CD4-positive, CD25-positive, alpha-beta regulatory T cell (primary cell): ENCODE measurements around the gene PLA2G4E. TPM values are rescaled to one million over a fixed set of nuclear protein-coding genes. Genes with fewer than 3 reads are reported as not detected.

Source experiments
- ATAC-seq, 2 donors: fragments of 150-1000 bp; cut with Tn5 transposase; one replicate each; pipeline ENCODE4 v1.10.0; 2021; ENCODE audit warnings: low read depth in 2 of 2, moderate number of reproducible peaks in 2 of 2, moderate library complexity in 1 of 2
- DNase-seq, 3 donors: peaks; one replicate each; pipeline versions ENCODE4 v3.0.0 to v3.0.0-alpha.2; 2012 to 2022; ENCODE audit warnings: mixed read lengths in 1 of 3
- H3K27ac ChIP-seq: one replicate; pipeline ENCODE4 v1.7.0; 2013; ENCODE audit warnings: mild to moderate bottlenecking, low read length; ENCODE audit not compliant: insufficient read depth, poor library complexity, severe bottlenecking
- H3K27me3 ChIP-seq: one replicate; pipeline ENCODE4 v1.7.0; 2013; ENCODE audit warnings: low read length; ENCODE audit not compliant: control insufficient read depth, insufficient read depth
- H3K36me3 ChIP-seq: one replicate; pipeline ENCODE4 v1.7.0; 2013; ENCODE audit warnings: mild to moderate bottlenecking, low read length, moderate library complexity; ENCODE audit not compliant: control insufficient read depth, insufficient read depth
- H3K4me1 ChIP-seq: 2 replicates; pipeline ENCODE4 v1.7.0; 2013; ENCODE audit warnings: mild to moderate bottlenecking, low read length; ENCODE audit not compliant: insufficient read depth, control insufficient read depth, poor library complexity, severe bottlenecking
- H3K4me3 ChIP-seq: one replicate; pipeline ENCODE4 v1.7.0; 2013; ENCODE audit warnings: low read depth, mild to moderate bottlenecking, low read length, moderate library complexity
- H3K9me3 ChIP-seq, 2 experiments: 1 replicate in 1 of 2; 2 replicates in 1 of 2; pipeline ENCODE4 v1.7.0; 2013; ENCODE audit warnings: low read length in 2 of 2, mild to moderate bottlenecking in 1 of 2, moderate library complexity in 1 of 2; ENCODE audit not compliant: control insufficient read depth in 2 of 2
- H3K27ac Mint-ChIP-seq, 3 donors: one replicate each; pipeline ENCODE4 v1.8.0; 2020 to 2022; ENCODE audit warnings: mild to moderate bottlenecking in 3 of 3, mixed read lengths in 3 of 3, moderate library complexity in 2 of 3
- H3K27me3 Mint-ChIP-seq: one replicate; pipeline ENCODE4 v1.8.0; 2022; ENCODE audit warnings: mild to moderate bottlenecking, mixed read lengths
- H3K36me3 Mint-ChIP-seq: one replicate; pipeline ENCODE4 v1.8.0; 2020; ENCODE audit warnings: mixed read lengths
- H3K4me1 Mint-ChIP-seq, 4 donors: one replicate each; pipeline ENCODE4 v1.8.0; 2020 to 2022; ENCODE audit warnings: mixed read lengths in 4 of 4, mild to moderate bottlenecking in 1 of 4
- H3K4me3 Mint-ChIP-seq, 4 donors: one replicate each; pipeline ENCODE4 v1.8.0; 2020 to 2022; ENCODE audit warnings: mild to moderate bottlenecking in 4 of 4, mixed read lengths in 4 of 4, moderate library complexity in 3 of 4
- H3K9me3 Mint-ChIP-seq, 7 donors: one replicate each; pipeline ENCODE4 v1.8.0; 2020 to 2022; ENCODE audit warnings: mixed read lengths in 7 of 7, mild to moderate bottlenecking in 3 of 7, moderate library complexity in 2 of 7
- polyA plus RNA-seq, 4 donors: library from polyadenylated mRNA; unstranded; fragments of 300-500 nt; fragmentation: Illumina TruSeq; gene quantifications; one replicate each; pipeline ENCODE4 v1.2.3, GENCODE V29; 2021
- total RNA-seq: library from RNA; stranded (reverse); gene quantifications from one replicate; pipeline ENCODE4 v1.2.3, GENCODE V29; 2022

The PLA2G4E gene
- total and polyA plus RNA-seq, 5 donors from 2014 or later: not detected

GRCh38 chr15:41988896-41989572, 31.8 kb downstream of the PLA2G4E start:
- DNase-seq: no peak

GRCh38 chr15:41987925-41988275, 32.9 kb downstream of the PLA2G4E start:
- no peaks in the 10 kb centered on the region for H3K36me3 Mint-ChIP-seq
- ATAC-seq: no peak
- H3K9me3 Mint-ChIP-seq: no peaks in the 10 kb centered on the region

More at GRCh38 chr15:41988896-41989572, 31.8 kb downstream of the PLA2G4E start:
- Histone ChIP-seq H3K9me3 (no peaks in the 10 kb centered on the region), H3K27ac (no peak overlapping the region), H3K4me1 (no peaks in the 10 kb centered on the region), H3K36me3 (no peaks in the 10 kb centered on the region), H3K4me3 (no peak overlapping the region), H3K27me3 (no peaks in the 10 kb centered on the region)
- Mint-ChIP-seq H3K36me3 (no peaks in the 10 kb centered on the region), H3K9me3 (no peaks in the 10 kb centered on the region), H3K27ac (peak overlapping the region in 1 of 3 donors; percentile 18), H3K4me3 (no peak overlapping the region), H3K4me1 (no peaks in the 10 kb centered on the region), H3K27me3 (peaks cover 17% of the 10 kb centered on the region)
- ATAC-seq: no peak

GRCh38 chr15:41987246-41987924, 33.5 kb downstream of the PLA2G4E start:
- Histone ChIP-seq H3K9me3 (no peaks in the 10 kb centered on the region), H3K27me3 (no peaks in the 10 kb centered on the region), H3K27ac (no peak overlapping the region), H3K36me3 (no peaks in the 10 kb centered on the region), H3K4me3 (no peak overlapping the region), H3K4me1 (no peaks in the 10 kb centered on the region)
- peaks cover 19% of the 10 kb centered on the region for H3K27me3 Mint-ChIP-seq
- ATAC-seq (no peak), DNase-seq (no peak)
- no peak overlapping the region for H3K4me3 Mint-ChIP-seq
- no peaks in the 10 kb centered on the region for H3K9me3 Mint-ChIP-seq
- H3K4me1 Mint-ChIP-seq: no peaks in the 10 kb centered on the region
- no peak overlapping the region for H3K27ac Mint-ChIP-seq
- no peaks in the 10 kb centered on the region for H3K36me3 Mint-ChIP-seq

More at GRCh38 chr15:41987925-41988275, 32.9 kb downstream of the PLA2G4E start:
- Histone ChIP-seq H3K27me3 (no peaks in the 10 kb centered on the region), H3K36me3 (no peaks in the 10 kb centered on the region), H3K9me3 (no peaks in the 10 kb centered on the region), H3K27ac (no peak overlapping the region), H3K4me1 (no peaks in the 10 kb centered on the region), H3K4me3 (no peak overlapping the region)
- no peak overlapping the region for H3K4me3 Mint-ChIP-seq
- no peak overlapping the region for H3K27ac Mint-ChIP-seq
- no peak for DNase-seq
- H3K4me1 Mint-ChIP-seq: no peaks in the 10 kb centered on the region
- peaks cover 19% of the 10 kb centered on the region for H3K27me3 Mint-ChIP-seq

- Mint-ChIP-seq H3K36me3 (no peaks in the 10 kb centered on the region), H3K27ac (peak overlapping the region in 1 of 3 donors; percentile 44), H3K27me3 (peaks cover 19% of the 10 kb centered on the region), H3K9me3 (no peaks in the 10 kb centered on the region), H3K4me1 (peaks cover 0 to 10% (median under 1%) of the 10 kb centered on the region in 4 donors), H3K4me3 (no peak overlapping the region)
- Histone ChIP-seq H3K36me3 (no peaks in the 10 kb centered on the region), H3K9me3 (no peaks in the 10 kb centered on the region), H3K4me1 (no peaks in the 10 kb centered on the region), H3K27me3 (no peaks in the 10 kb centered on the region), H3K4me3 (no peak overlapping the region), H3K27ac (no peak overlapping the region)
- DNase-seq (no peak), ATAC-seq (no peak)
Measured at GRCh38 chr15:41985236-41986160, 35.3 kb downstream of the PLA2G4E start.

GRCh38 chr15:41984622-41985021, 36.2 kb downstream of the PLA2G4E start:
- DNase-seq (no peak), ATAC-seq (no peak)
- no peaks in the 10 kb centered on the region for H3K9me3 ChIP-seq
- no peak overlapping the region for H3K4me3 Mint-ChIP-seq
- H3K4me1 Mint-ChIP-seq: peaks cover 0 to 11% (median under 1%) of the 10 kb centered on the region in 4 donors
- H3K36me3 ChIP-seq: no peaks in the 10 kb centered on the region
- H3K27me3 Mint-ChIP-seq: peaks cover 15% of the 10 kb centered on the region
- H3K36me3 Mint-ChIP-seq: no peaks in the 10 kb centered on the region
- H3K27ac Mint-ChIP-seq: no peak overlapping the region
- H3K4me3 ChIP-seq: no peak overlapping the region
- H3K27me3 ChIP-seq: no peaks in the 10 kb centered on the region
- no peak overlapping the region for H3K27ac ChIP-seq
- no peaks in the 10 kb centered on the region for H3K4me1 ChIP-seq
- H3K9me3 Mint-ChIP-seq: no peaks in the 10 kb centered on the region

- no peaks in the 10 kb centered on the region for H3K9me3 ChIP-seq
- no peak overlapping the region for H3K4me3 Mint-ChIP-seq
- H3K4me3 ChIP-seq: no peak overlapping the region
- no peaks in the 10 kb centered on the region for H3K27me3 ChIP-seq
- no peak overlapping the region for H3K27ac Mint-ChIP-seq
- ATAC-seq: no peak
- peaks cover 0 to 11% (median under 1%) of the 10 kb centered on the region in 4 donors for H3K4me1 Mint-ChIP-seq
- H3K9me3 Mint-ChIP-seq: no peaks in the 10 kb centered on the region
- H3K4me1 ChIP-seq: no peaks in the 10 kb centered on the region
- no peaks in the 10 kb centered on the region for H3K36me3 Mint-ChIP-seq
- H3K27me3 Mint-ChIP-seq: peaks cover 12% of the 10 kb centered on the region
- H3K27ac ChIP-seq: no peak overlapping the region
- H3K36me3 ChIP-seq: no peaks in the 10 kb centered on the region
- no peak for DNase-seq
Measured at GRCh38 chr15:41983621-41984571, 36.9 kb downstream of the PLA2G4E start.

GRCh38 chr15:41983221-41983620, 37.6 kb downstream of the PLA2G4E start:
- Mint-ChIP-seq H3K27me3 (peaks cover 12% of the 10 kb centered on the region), H3K36me3 (no peaks in the 10 kb centered on the region), H3K9me3 (no peaks in the 10 kb centered on the region), H3K27ac (no peak overlapping the region), H3K4me3 (no peak overlapping the region), H3K4me1 (peaks cover 0 to 11% (median under 1%) of the 10 kb centered on the region in 4 donors)
- Histone ChIP-seq H3K9me3 (no peaks in the 10 kb centered on the region), H3K36me3 (no peaks in the 10 kb centered on the region), H3K27me3 (no peaks in the 10 kb centered on the region), H3K4me1 (no peaks in the 10 kb centered on the region), H3K27ac (no peak overlapping the region), H3K4me3 (no peak overlapping the region)
- DNase-seq: no peak
- no peak for ATAC-seq
